H9 (cell line): ENCODE data around the gene MKRN2. TPM values are rescaled to one million over a fixed set of nuclear protein-coding genes. Genes with fewer than 3 reads are reported as not detected.

Experiments
- DNase-seq: peaks from one replicate; pipeline ENCODE4 v3.0.0-alpha.2; 2017
- H2AFZ ChIP-seq: one replicate; pipeline ENCODE4 v1.6.1; 2013; ENCODE audit warnings: mild to moderate bottlenecking, low read length, control low read depth, moderate library complexity
- H2AK5ac ChIP-seq: 2 replicates; pipeline ENCODE4 v1.6.1; 2013; ENCODE audit warnings: low read length, control low read depth, mixed read lengths; ENCODE audit not compliant: insufficient read length
- H2BK120ac ChIP-seq: one replicate; pipeline ENCODE4 v1.6.1; 2013; ENCODE audit warnings: low read depth, mild to moderate bottlenecking, low read length, control low read depth, inconsistent platforms; ENCODE audit not compliant: poor library complexity, severe bottlenecking
- H2BK12ac ChIP-seq: 2 replicates; pipeline ENCODE4 v1.6.1; 2013; ENCODE audit warnings: low read length, control low read depth, mixed read lengths, low read depth; ENCODE audit not compliant: insufficient read length
- H2BK15ac ChIP-seq: 2 replicates; pipeline ENCODE4 v1.6.1; 2013; ENCODE audit warnings: low read depth, low read length, control low read depth
- H2BK20ac ChIP-seq: one replicate; pipeline ENCODE4 v1.6.1; 2013; ENCODE audit warnings: low read depth, mild to moderate bottlenecking, low read length, control low read depth, inconsistent platforms; ENCODE audit not compliant: poor library complexity, severe bottlenecking
- H2BK5ac ChIP-seq: 2 replicates; pipeline ENCODE4 v1.6.1; 2013; ENCODE audit warnings: low read length, control low read depth, mixed read lengths; ENCODE audit not compliant: insufficient read length
- H3K14ac ChIP-seq: 2 replicates; pipeline ENCODE4 v1.6.1; 2013; ENCODE audit warnings: low read length, control low read depth; ENCODE audit not compliant: insufficient read depth
- H3K18ac ChIP-seq: 2 replicates; pipeline ENCODE4 v1.6.1; 2013; ENCODE audit warnings: low read depth, mild to moderate bottlenecking, mixed read lengths, low read length, control low read depth; ENCODE audit not compliant: insufficient read length
- H3K23ac ChIP-seq: 2 replicates; pipeline ENCODE4 v1.6.1; 2013; ENCODE audit warnings: low read length, control low read depth, mixed read lengths, low read depth; ENCODE audit not compliant: insufficient read length
- H3K23me2 ChIP-seq: 2 replicates; pipeline ENCODE4 v1.6.1; 2013; ENCODE audit warnings: low read depth, mild to moderate bottlenecking, mixed read lengths, low read length, control low read depth; ENCODE audit not compliant: insufficient read length, poor library complexity, severe bottlenecking
- H3K27ac ChIP-seq: 2 replicates; pipeline ENCODE4 v1.5.1; 2013; ENCODE audit warnings: low read length, control low read depth, mixed read lengths, low read depth; ENCODE audit not compliant: insufficient read length
- H3K27me3 ChIP-seq: 2 replicates; pipeline ENCODE4 v1.6.1; 2013; ENCODE audit warnings: low read length, control low read depth, inconsistent platforms; ENCODE audit not compliant: insufficient read depth
- H3K4ac ChIP-seq: 2 replicates; pipeline ENCODE4 v1.6.1; 2013; ENCODE audit warnings: low read depth, mild to moderate bottlenecking, control low read depth, inconsistent platforms, low read length, moderate library complexity
- H3K4me1 ChIP-seq: 2 replicates; pipeline ENCODE4 v1.6.1; 2013; ENCODE audit warnings: low read length, control low read depth, inconsistent platforms; ENCODE audit not compliant: insufficient read depth
- H3K4me2 ChIP-seq: 2 replicates; pipeline ENCODE4 v1.6.1; 2013; ENCODE audit warnings: low read length, control low read depth, mixed read lengths; ENCODE audit not compliant: insufficient read length, insufficient read depth
- H3K56ac ChIP-seq: 2 replicates; pipeline ENCODE4 v1.6.1; 2013; ENCODE audit warnings: low read depth, mild to moderate bottlenecking, mixed read lengths, low read length, control low read depth; ENCODE audit not compliant: insufficient read length
- H3K79me1 ChIP-seq: 2 replicates; pipeline ENCODE4 v1.6.1; 2013; ENCODE audit warnings: low read depth, mild to moderate bottlenecking, moderate library complexity, low read length, control low read depth, inconsistent platforms; ENCODE audit not compliant: insufficient read depth, poor library complexity, severe bottlenecking
- H3K79me2 ChIP-seq: 2 replicates; pipeline ENCODE4 v1.6.1; 2013; ENCODE audit warnings: low read length, control low read depth, inconsistent platforms; ENCODE audit not compliant: insufficient read depth
- H3K9ac ChIP-seq: 2 replicates; pipeline ENCODE4 v1.6.1; 2013; ENCODE audit warnings: low read length, control low read depth, mixed read lengths; ENCODE audit not compliant: insufficient read length; ENCODE audit errors: extremely low read depth
- H3K9me3 ChIP-seq: one replicate; pipeline ENCODE4 v1.6.1; 2013; ENCODE audit warnings: low read depth, low read length, inconsistent platforms; ENCODE audit not compliant: control insufficient read depth
- H3T11ph ChIP-seq: one replicate; pipeline ENCODE4 v1.6.1; 2013; ENCODE audit warnings: mild to moderate bottlenecking, low read length, control low read depth, inconsistent platforms
- H4K20me1 ChIP-seq: one replicate; pipeline ENCODE4 v1.6.1; 2013; ENCODE audit not compliant: control insufficient read depth, insufficient read length, insufficient read depth
- H4K5ac ChIP-seq: 2 replicates; pipeline ENCODE4 v1.6.1; 2013; ENCODE audit warnings: low read depth, mild to moderate bottlenecking, mixed read lengths, low read length, control low read depth; ENCODE audit not compliant: insufficient read length
- H4K8ac ChIP-seq: replicated peaks from 2 replicates; pipeline ENCODE4 v1.6.1; 2013; ENCODE audit warnings: low read length, control low read depth, mixed read lengths, low read depth; ENCODE audit not compliant: insufficient read length
- H4K91ac ChIP-seq: 2 replicates; pipeline ENCODE4 v1.6.1; 2013; ENCODE audit warnings: low read depth, mild to moderate bottlenecking, moderate library complexity, mixed read lengths, low read length, control low read depth; ENCODE audit not compliant: insufficient read length
- H3K27ac Mint-ChIP-seq, 3 experiments: 2 replicates in 2 of 3; 3 replicates in 1 of 3; pipeline ENCODE4 v1.8.0; 2020 to 2021; ENCODE audit warnings: mixed read lengths in 3 of 3, mild to moderate bottlenecking in 1 of 3, moderate library complexity in 1 of 3
- H3K27me3 Mint-ChIP-seq: 2 replicates; pipeline ENCODE4 v1.8.0; 2021; ENCODE audit warnings: low read depth, mild to moderate bottlenecking, moderate library complexity, mixed read lengths
- H3K36me3 Mint-ChIP-seq, 3 experiments: 2 replicates in 2 of 3; 3 replicates in 1 of 3; pipeline ENCODE4 v1.8.0; 2020 to 2021; ENCODE audit warnings: low read depth in 3 of 3, mixed read lengths in 3 of 3; ENCODE audit not compliant: insufficient read depth in 1 of 3
- H3K4me1 Mint-ChIP-seq, 2 experiments: 2 replicates each; pipeline ENCODE4 v1.8.0; 2020; ENCODE audit warnings: mixed read lengths in 2 of 2
- H3K4me3 Mint-ChIP-seq, 2 experiments: 2 replicates in 1 of 2; 3 replicates in 1 of 2; pipeline ENCODE4 v1.8.0; 2020 to 2021; ENCODE audit warnings: mild to moderate bottlenecking in 2 of 2, mixed read lengths in 2 of 2, moderate library complexity in 1 of 2
- H3K9me3 Mint-ChIP-seq, 2 experiments: 2 replicates in 1 of 2; 3 replicates in 1 of 2; pipeline ENCODE4 v1.8.0; 2020; ENCODE audit warnings: mild to moderate bottlenecking in 2 of 2, mixed read lengths in 2 of 2, moderate library complexity in 1 of 2
- WGBS: extraction: QIAGEN DNeasy Blood & Tissue Kit; methylation state at CpG from one replicate; pipeline ENCODE4 v1.1.7; 2013; ENCODE audit warnings: missing lambda C conversion rate, low lambda C conversion rate, mixed read lengths; ENCODE audit not compliant: insufficient read length; ENCODE audit errors: extremely low coverage; 5-methylcytosine and 5-hydroxymethylcytosine counted together
- total RNA-seq: library from RNA; stranded (reverse); gene quantifications from 2 replicates; pipeline ENCODE4 v1.2.1, GENCODE V29; 2021
- TF ChIP-seq, protein P1 (sequence below): fragments of 200-600 bp; sonication (generic); conservative IDR thresholded peaks from 3 replicates; pipeline ENCODE4 v1.8.0; 2021; ENCODE audit warnings: antibody characterized with exemption, mild to moderate bottlenecking

Gene MKRN2
- total RNA-seq, 1 experiment from 2014 or later: 18.1 TPM

DNA sequence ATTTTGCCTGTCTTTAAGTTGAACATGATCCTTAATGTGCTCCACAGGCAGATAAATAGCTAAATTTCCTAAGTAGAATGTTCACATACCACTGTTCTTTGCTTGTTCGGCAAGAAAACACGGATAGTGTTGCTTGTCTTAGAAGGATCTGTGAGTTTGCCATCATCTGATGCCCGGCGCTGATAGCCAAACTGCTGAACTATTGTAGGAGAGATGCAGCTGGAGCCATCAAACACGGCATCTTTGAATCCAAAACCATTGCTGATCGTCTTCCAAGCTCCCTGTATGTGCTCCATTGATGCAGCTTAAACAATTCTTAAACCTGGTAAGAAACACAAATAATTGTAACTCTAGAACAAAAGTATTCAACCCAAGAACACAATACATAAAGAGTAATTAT lies 61.5 kb downstream of the MKRN2 start:
- no peak overlapping the region for H3T11ph ChIP-seq
- no peak overlapping the region for H2BK120ac ChIP-seq
- H4K91ac ChIP-seq: no peak overlapping the region
- H3K4me1 ChIP-seq: no peaks in the 10 kb centered on the region; the same call in 1 of the 2 replicates
- no peaks in the 10 kb centered on the region for H4K20me1 ChIP-seq
- peaks cover 12 to 16% of the 10 kb centered on the region in 2 experiments for H3K4me1 Mint-ChIP-seq
- no peak overlapping the region for H3K23ac ChIP-seq
- no peak for DNase-seq
- H4K5ac ChIP-seq: no peak overlapping the region
- no peak overlapping the region for H3K27ac Mint-ChIP-seq
- H3K4ac ChIP-seq: no peak overlapping the region
- no peaks in the 10 kb centered on the region for H3K9me3 ChIP-seq
- H3K9ac ChIP-seq: no peak overlapping the region
- H3K36me3 Mint-ChIP-seq: peaks cover 3 to 29% (median 21%) of the 10 kb centered on the region in 3 experiments; a peak in 6 of 7 replicates
- H3K14ac ChIP-seq: no peak overlapping the region
- WGBS: no CpG with 5 or more reads among the region's 6 CpGs
- H3K9me3 Mint-ChIP-seq: no peaks in the 10 kb centered on the region
- H3K27me3 ChIP-seq: no peaks in the 10 kb centered on the region
- no peak overlapping the region for H2BK5ac ChIP-seq
- no peak overlapping the region for H2AFZ ChIP-seq
- H2AK5ac ChIP-seq: no peak overlapping the region
- H3K56ac ChIP-seq: no peak overlapping the region
- H3K4me2 ChIP-seq: no peak overlapping the region
- TF ChIP-seq, protein P1, sequence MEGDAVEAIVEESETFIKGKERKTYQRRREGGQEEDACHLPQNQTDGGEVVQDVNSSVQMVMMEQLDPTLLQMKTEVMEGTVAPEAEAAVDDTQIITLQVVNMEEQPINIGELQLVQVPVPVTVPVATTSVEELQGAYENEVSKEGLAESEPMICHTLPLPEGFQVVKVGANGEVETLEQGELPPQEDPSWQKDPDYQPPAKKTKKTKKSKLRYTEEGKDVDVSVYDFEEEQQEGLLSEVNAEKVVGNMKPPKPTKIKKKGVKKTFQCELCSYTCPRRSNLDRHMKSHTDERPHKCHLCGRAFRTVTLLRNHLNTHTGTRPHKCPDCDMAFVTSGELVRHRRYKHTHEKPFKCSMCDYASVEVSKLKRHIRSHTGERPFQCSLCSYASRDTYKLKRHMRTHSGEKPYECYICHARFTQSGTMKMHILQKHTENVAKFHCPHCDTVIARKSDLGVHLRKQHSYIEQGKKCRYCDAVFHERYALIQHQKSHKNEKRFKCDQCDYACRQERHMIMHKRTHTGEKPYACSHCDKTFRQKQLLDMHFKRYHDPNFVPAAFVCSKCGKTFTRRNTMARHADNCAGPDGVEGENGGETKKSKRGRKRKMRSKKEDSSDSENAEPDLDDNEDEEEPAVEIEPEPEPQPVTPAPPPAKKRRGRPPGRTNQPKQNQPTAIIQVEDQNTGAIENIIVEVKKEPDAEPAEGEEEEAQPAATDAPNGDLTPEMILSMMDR: no peak
- no peak overlapping the region for H2BK12ac ChIP-seq
- no peaks in the 10 kb centered on the region for H3K23me2 ChIP-seq
- H2BK15ac ChIP-seq: no peak overlapping the region
- no peaks in the 10 kb centered on the region for H3K27me3 Mint-ChIP-seq
- H3K79me1 ChIP-seq: peaks cover 9% of the 10 kb centered on the region
- no peak overlapping the region for H3K27ac ChIP-seq
- no peak overlapping the region for H3K18ac ChIP-seq
- H3K79me2 ChIP-seq: peaks cover 11% of the 10 kb centered on the region; the same call in 1 of the 2 replicates
- H2BK20ac ChIP-seq: no peak overlapping the region
- no peak overlapping the region for H3K4me3 Mint-ChIP-seq
- no peak overlapping the region for H4K8ac ChIP-seq
